Breast epithelium (tissue), 3 donors: Measurements from ENCODE around the gene GFRA1.

Experiments
- POLR2A ChIP-seq: fragments of 450-650 bp; IDR thresholded peaks from one replicate; pipeline ENCODE4 v1.6.1; 2016; ENCODE audit warnings: antibody characterized with exemption, mild to moderate bottlenecking, moderate library complexity
- POLR2AphosphoS5 ChIP-seq, 3 donors: sonication (generic); formaldehyde crosslinking; IDR thresholded peaks; one replicate each; pipeline ENCODE4 v1.6.1; 2017; ENCODE audit warnings: antibody characterized with exemption in 3 of 3
- TF ChIP-seq, protein P1 (sequence below), 3 donors: fragments of 450-650 bp; IDR thresholded peaks; one replicate each; pipeline ENCODE4 v1.5.1; 2016 to 2017; ENCODE audit warnings: antibody characterized with exemption in 3 of 3, mild to moderate bottlenecking in 3 of 3, moderate library complexity in 3 of 3

DNA sequence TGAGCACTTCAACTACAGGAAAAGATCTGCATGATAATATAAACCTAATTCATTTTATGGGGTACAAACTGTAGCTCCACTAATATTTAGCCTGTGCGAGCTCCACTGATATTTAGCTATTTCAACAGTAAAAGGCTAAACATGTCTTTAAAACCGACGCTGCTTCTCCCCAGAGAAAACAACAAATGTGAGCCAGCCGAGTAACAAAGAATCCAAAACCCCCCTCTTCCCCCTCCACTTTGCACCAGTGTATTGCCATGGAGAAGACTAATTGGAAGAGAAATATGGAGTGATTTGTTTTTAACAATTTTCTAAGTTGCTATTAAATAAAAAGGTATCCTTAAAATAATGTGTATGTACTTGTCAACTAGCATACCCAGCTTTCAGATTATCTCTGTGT lies 136.7 kb downstream of the GFRA1 start:
- TF ChIP-seq POLR2AphosphoS5 (IDR thresholded peaks at IDR 0.05): no peak
- no peak for TF ChIP-seq POLR2A
- TF ChIP-seq, protein P1, sequence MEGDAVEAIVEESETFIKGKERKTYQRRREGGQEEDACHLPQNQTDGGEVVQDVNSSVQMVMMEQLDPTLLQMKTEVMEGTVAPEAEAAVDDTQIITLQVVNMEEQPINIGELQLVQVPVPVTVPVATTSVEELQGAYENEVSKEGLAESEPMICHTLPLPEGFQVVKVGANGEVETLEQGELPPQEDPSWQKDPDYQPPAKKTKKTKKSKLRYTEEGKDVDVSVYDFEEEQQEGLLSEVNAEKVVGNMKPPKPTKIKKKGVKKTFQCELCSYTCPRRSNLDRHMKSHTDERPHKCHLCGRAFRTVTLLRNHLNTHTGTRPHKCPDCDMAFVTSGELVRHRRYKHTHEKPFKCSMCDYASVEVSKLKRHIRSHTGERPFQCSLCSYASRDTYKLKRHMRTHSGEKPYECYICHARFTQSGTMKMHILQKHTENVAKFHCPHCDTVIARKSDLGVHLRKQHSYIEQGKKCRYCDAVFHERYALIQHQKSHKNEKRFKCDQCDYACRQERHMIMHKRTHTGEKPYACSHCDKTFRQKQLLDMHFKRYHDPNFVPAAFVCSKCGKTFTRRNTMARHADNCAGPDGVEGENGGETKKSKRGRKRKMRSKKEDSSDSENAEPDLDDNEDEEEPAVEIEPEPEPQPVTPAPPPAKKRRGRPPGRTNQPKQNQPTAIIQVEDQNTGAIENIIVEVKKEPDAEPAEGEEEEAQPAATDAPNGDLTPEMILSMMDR (IDR thresholded peaks at IDR 0.05): no peak
